Measurements from ENCODE around the gene SLC35F5. TPM values are rescaled to one million over a fixed set of nuclear protein-coding genes. Genes with fewer than 3 reads are reported as not detected.

Gene SLC35F5
- total RNA-seq, 2 experiments from 2014 or later, result 51.1 to 56.3 TPM

- CTCF ChIA-PET (ENCODE audit: unreplicated experiment), result no interaction called here
Measured at GRCh38 chr2:113686537-113686936, 69.9 kb downstream of the SLC35F5 start.

GRCh38 chr2:113685471-113685870, 71.0 kb downstream of the SLC35F5 start:
- no TSS peak for BruUV-seq (replicated peaks)
- Histone ChIP-seq H3K9me2 (ENCODE audit: insufficient read depth, low read length) (no peaks in the 10 kb centered on the region), H3K9me3 (ENCODE audit: low read length) (no peaks in the 10 kb centered on the region), H3K4me3 (ENCODE audit: low read depth, low read length, poor library complexity, severe bottlenecking) (no peak overlapping the region), H3K4me2 (ENCODE audit: low read length) (no peak overlapping the region), H3K4me1 (ENCODE audit: insufficient read depth, low read length, poor library complexity, severe bottlenecking) (no peaks in the 10 kb centered on the region), H2AFZ (ENCODE audit: low read length) (no peak overlapping the region), H3K36me3 (ENCODE audit: insufficient read depth, low read length) (no peaks in the 10 kb centered on the region), H3K79me2 (ENCODE audit: insufficient read depth, low read depth, low read length) (no peaks in the 10 kb centered on the region), H4K20me1 (ENCODE audit: insufficient read depth, low read length) (no peaks in the 10 kb centered on the region), H3K27ac (ENCODE audit: low read depth, low read length, poor library complexity, severe bottlenecking) (no peak overlapping the region)
- CTCF ChIA-PET (ENCODE audit: unreplicated experiment), result no interaction called here
- POLR2A ChIA-PET, result interaction anchor here (1.0 kb wide), 1 partner anchor 513 kb away, joined by 3 read pairs; no protein-coding TSS in a partner anchor
- DNase-seq (ENCODE audit: low spot score), result no peak
- TF ChIP-seq EZH2phosphoT487 (IDR thresholded peaks at IDR 0.05; ENCODE audit: borderline replicate concordance, low read depth, low read length) (no peak), CTCF (conservative IDR thresholded peaks at IDR 0.05; ENCODE audit: low read length) (no peak)
- intact Hi-C loops (cut with micrococcal nuclease; ENCODE audit: unreplicated experiment), result no loop called here

More at GRCh38 chr2:113686537-113686936, 69.9 kb downstream of the SLC35F5 start:
- Histone ChIP-seq H3K9me2 (ENCODE audit: insufficient read depth, low read length) (no peaks in the 10 kb centered on the region), H3K9me3 (ENCODE audit: low read length) (no peaks in the 10 kb centered on the region), H3K4me2 (ENCODE audit: low read length) (no peak overlapping the region), H2AFZ (ENCODE audit: low read length) (0 out of 2 replicates have a peak overlapping the region, but pooled peaks have one; percentile 9), H3K4me3 (ENCODE audit: low read depth, low read length, poor library complexity, severe bottlenecking) (no peak overlapping the region), H3K79me2 (ENCODE audit: insufficient read depth, low read depth, low read length) (no peaks in the 10 kb centered on the region), H3K36me3 (ENCODE audit: insufficient read depth, low read length) (no peaks in the 10 kb centered on the region), H3K4me1 (ENCODE audit: insufficient read depth, low read length, poor library complexity, severe bottlenecking) (no peaks in the 10 kb centered on the region), H4K20me1 (ENCODE audit: insufficient read depth, low read length) (no peaks in the 10 kb centered on the region), H3K27ac (ENCODE audit: low read depth, low read length, poor library complexity, severe bottlenecking) (no peak overlapping the region)
- intact Hi-C loops (cut with micrococcal nuclease; ENCODE audit: unreplicated experiment), result no loop called here
- no TSS peak for BruUV-seq (replicated peaks)
- no peak for DNase-seq (ENCODE audit: low spot score)
- TF ChIP-seq CTCF (conservative IDR thresholded peaks at IDR 0.05; ENCODE audit: low read length) (no peak), EZH2phosphoT487 (IDR thresholded peaks at IDR 0.05; ENCODE audit: borderline replicate concordance, low read depth, low read length) (no peak)
- POLR2A ChIA-PET, result interaction anchor here (1.8 kb wide), 1 partner anchor 14 kb away, joined by 5 read pairs; no protein-coding TSS in a partner anchor

GRCh38 chr2:113679457-113679856, 77.0 kb downstream of the SLC35F5 start:
- Histone ChIP-seq H4K20me1 (ENCODE audit: insufficient read depth, low read length) (no peaks in the 10 kb centered on the region), H3K4me2 (ENCODE audit: low read length) (no peak overlapping the region), H2AFZ (ENCODE audit: low read length) (no peak overlapping the region), H3K9me3 (ENCODE audit: low read length) (no peaks in the 10 kb centered on the region), H3K36me3 (ENCODE audit: insufficient read depth, low read length) (no peaks in the 10 kb centered on the region), H3K9me2 (ENCODE audit: insufficient read depth, low read length) (no peaks in the 10 kb centered on the region), H3K27ac (ENCODE audit: low read depth, low read length, poor library complexity, severe bottlenecking) (no peak overlapping the region), H3K4me1 (ENCODE audit: insufficient read depth, low read length, poor library complexity, severe bottlenecking) (no peaks in the 10 kb centered on the region), H3K4me3 (ENCODE audit: low read depth, low read length, poor library complexity, severe bottlenecking) (no peak overlapping the region), H3K79me2 (ENCODE audit: insufficient read depth, low read depth, low read length) (no peaks in the 10 kb centered on the region)
- DNase-seq (ENCODE audit: low spot score), result no peak
- ChIA-PET CTCF (ENCODE audit: unreplicated experiment) (no interaction called here), POLR2A (no interaction called here)
- intact Hi-C loops (cut with micrococcal nuclease; ENCODE audit: unreplicated experiment), result no loop called here
- TF ChIP-seq EZH2phosphoT487 (IDR thresholded peaks at IDR 0.05; ENCODE audit: borderline replicate concordance, low read depth, low read length) (no peak), CTCF (conservative IDR thresholded peaks at IDR 0.05; ENCODE audit: low read length) (no peak)
- no TSS peak for BruUV-seq (replicated peaks)
